Vagina (tissue), 2 donors: ENCODE results near the gene COL25A1. TPM values are rescaled to one million over a fixed set of nuclear protein-coding genes. Genes with fewer than 3 reads are reported as not detected.

Source experiments
- DNase-seq, 2 donors: peaks; one replicate each; pipeline ENCODE4 v3.0.0-alpha.2; 2017; ENCODE audit errors: extremely low spot score in 2 of 2
- H3K27ac ChIP-seq: fragments of 200-600 bp; sonication (generic); one replicate; pipeline ENCODE4 v1.5.1; 2019
- H3K27me3 ChIP-seq: fragments of 200-600 bp; sonication (generic); one replicate; pipeline ENCODE4 v1.5.1; 2019
- H3K36me3 ChIP-seq, 2 donors: fragments of 200-600 bp; sonication (generic); one replicate each; pipeline ENCODE4 v1.5.1; 2017 to 2019
- H3K4me1 ChIP-seq: fragments of 200-600 bp; sonication (generic); one replicate; pipeline ENCODE4 v1.5.1; 2019
- H3K4me3 ChIP-seq, 2 donors: fragments of 200-600 bp; sonication (generic); 1 replicate in 1 of 2; 2 replicates in 1 of 2; pipeline ENCODE4 v1.5.1; 2016 to 2019
- H3K9me3 ChIP-seq: fragments of 200-600 bp; sonication (generic); one replicate; pipeline ENCODE4 v1.5.1; 2019
- CTCF ChIP-seq, 3 experiments: fragments of 450-650 bp in 2 of 3; fragments of 200-600 bp in 1 of 3; sonication (generic) in 1 of 3; IDR thresholded peaks; one replicate each; pipeline ENCODE4 v1.5.1; 2017 to 2019; ENCODE audit warnings: antibody characterized with exemption in 3 of 3, mild to moderate bottlenecking in 2 of 3, moderate library complexity in 2 of 3
- POLR2A ChIP-seq, 2 donors: fragments of 450-650 bp; IDR thresholded peaks; one replicate each; pipeline ENCODE4 v1.6.1; 2017; ENCODE audit warnings: antibody characterized with exemption in 2 of 2, mild to moderate bottlenecking in 2 of 2, moderate library complexity in 2 of 2
- POLR2AphosphoS5 ChIP-seq, 2 donors: sonication (generic); formaldehyde crosslinking; IDR thresholded peaks; one replicate each; pipeline ENCODE4 v1.9.0; 2017; ENCODE audit warnings: antibody characterized with exemption in 2 of 2, mild to moderate bottlenecking in 2 of 2, low read depth in 1 of 2; ENCODE audit not compliant: insufficient read depth in 1 of 2
- intact Hi-C: fragments of 100-400 bp; cut with DNase I; formaldehyde crosslinking; loops from one replicate; pipeline ENCODE4 v1.15.1; 2023
- total RNA-seq: library from RNA; depleted of rRNA; stranded (reverse); fragments of >200 nt; gene quantifications from one replicate; pipeline ENCODE4 v1.2.3, GENCODE V29; 2016

Gene COL25A1
- total RNA-seq, 1 donor from 2014 or later: 0.49 TPM

- Histone ChIP-seq H3K27ac (no peak overlapping the region), H3K27me3 (no peaks in the 10 kb centered on the region), H3K4me3 (no peak overlapping the region), H3K36me3 (no peaks in the 10 kb centered on the region), H3K9me3 (no peaks in the 10 kb centered on the region), H3K4me1 (no peaks in the 10 kb centered on the region)
- intact Hi-C loops: no loop called here
- TF ChIP-seq CTCF (IDR thresholded peaks at IDR 0.05): no peak
- no peak for TF ChIP-seq POLR2A (IDR thresholded peaks at IDR 0.05)
- TF ChIP-seq POLR2AphosphoS5 (IDR thresholded peaks at IDR 0.05; ENCODE audit: insufficient read depth in 1 of 2, low read depth in 1 of 2): no peak
- DNase-seq: no peak
Measured at GRCh38 chr4:108884596-108884995, 417.9 kb downstream of the COL25A1 start.

DNA sequence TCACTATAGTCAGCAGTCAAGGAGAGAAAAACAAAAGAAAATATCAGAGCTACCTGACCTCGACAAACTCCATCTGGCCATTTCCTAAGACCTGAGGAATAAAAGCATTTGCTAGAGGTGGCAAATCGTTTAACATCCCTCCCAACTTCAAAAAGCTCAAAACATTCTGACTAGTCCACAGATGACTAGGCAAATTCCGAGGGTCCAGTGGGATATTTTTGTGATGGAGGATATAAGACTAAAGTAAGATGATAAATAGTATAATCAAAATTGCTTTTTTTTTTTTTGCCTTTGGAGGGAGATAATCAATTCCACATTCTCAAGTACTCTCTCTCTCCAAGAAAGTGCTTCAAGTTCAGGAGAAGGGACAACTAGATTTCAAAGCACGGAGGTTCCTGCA is 420.5 kb downstream of the COL25A1 start:
- no peaks in the 10 kb centered on the region for H3K36me3 ChIP-seq
- H3K27me3 ChIP-seq: no peaks in the 10 kb centered on the region
- no peaks in the 10 kb centered on the region for H3K4me1 ChIP-seq
- H3K9me3 ChIP-seq: no peaks in the 10 kb centered on the region
- DNase-seq: no peak
- TF ChIP-seq POLR2A (IDR thresholded peaks at IDR 0.05) (no peak), POLR2AphosphoS5 (IDR thresholded peaks at IDR 0.05; ENCODE audit: insufficient read depth in 1 of 2, low read depth in 1 of 2) (no peak), CTCF (IDR thresholded peaks at IDR 0.05) (no peak)
- intact Hi-C loops: no loop called here
- H3K27ac ChIP-seq: no peak overlapping the region
- no peak overlapping the region for H3K4me3 ChIP-seq

DNA sequence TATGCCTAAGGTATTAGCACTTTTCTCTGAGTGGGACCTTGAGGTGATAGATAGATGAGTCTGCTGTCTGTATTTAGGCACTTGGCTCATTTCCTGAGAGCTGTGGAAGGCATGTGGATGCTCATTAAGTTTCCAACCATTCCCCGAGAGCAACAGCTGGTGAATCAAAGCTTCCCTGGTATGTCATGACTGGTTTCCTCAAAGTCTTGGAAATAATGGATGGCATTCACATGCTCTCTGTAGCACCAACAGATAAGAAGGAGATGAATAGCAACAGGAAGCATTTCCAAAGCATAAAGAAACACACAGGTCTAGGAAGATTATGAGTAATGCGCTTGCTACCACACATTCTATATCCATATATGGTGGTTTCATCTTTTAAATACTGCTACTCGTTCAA is 421.3 kb downstream of the COL25A1 start:
- Histone ChIP-seq H3K36me3 (no peaks in the 10 kb centered on the region), H3K9me3 (no peaks in the 10 kb centered on the region), H3K4me1 (no peaks in the 10 kb centered on the region), H3K27me3 (no peaks in the 10 kb centered on the region), H3K4me3 (no peak overlapping the region), H3K27ac (no peak overlapping the region)
- TF ChIP-seq CTCF (IDR thresholded peaks at IDR 0.05) (no peak), POLR2AphosphoS5 (IDR thresholded peaks at IDR 0.05; ENCODE audit: insufficient read depth in 1 of 2, low read depth in 1 of 2) (no peak)
- no peak for DNase-seq
- intact Hi-C loops: no loop called here

DNA sequence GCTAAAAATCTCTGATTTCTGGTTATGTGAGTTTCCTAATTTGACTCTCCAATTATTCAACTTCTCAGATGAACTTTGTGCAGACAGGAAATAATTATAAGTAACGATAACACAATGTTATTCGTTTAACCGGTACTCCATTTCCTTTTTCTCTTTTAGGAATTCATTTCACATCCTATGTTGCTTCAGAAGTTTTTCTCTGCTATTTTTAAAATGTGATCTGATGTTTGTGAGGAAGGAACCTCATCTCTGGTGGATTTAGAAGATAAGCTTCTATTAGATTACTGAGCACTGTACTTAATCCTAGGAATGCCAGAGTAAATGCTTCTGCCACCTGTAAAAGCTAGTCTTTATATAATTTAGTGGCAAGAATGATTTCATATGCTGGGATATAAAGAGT is 423.7 kb downstream of the COL25A1 start:
- H3K27me3 ChIP-seq: no peaks in the 10 kb centered on the region
- intact Hi-C loops: no loop called here
- no peak for DNase-seq
- H3K4me1 ChIP-seq: no peaks in the 10 kb centered on the region
- H3K27ac ChIP-seq: no peak overlapping the region
- H3K4me3 ChIP-seq: no peak overlapping the region
- no peaks in the 10 kb centered on the region for H3K9me3 ChIP-seq
- H3K36me3 ChIP-seq: no peaks in the 10 kb centered on the region
- TF ChIP-seq POLR2AphosphoS5 (IDR thresholded peaks at IDR 0.05; ENCODE audit: insufficient read depth in 1 of 2, low read depth in 1 of 2): no peak
- TF ChIP-seq POLR2A (IDR thresholded peaks at IDR 0.05): no peak
- TF ChIP-seq CTCF (IDR thresholded peaks at IDR 0.05): no peak

- no peak overlapping the region for H3K4me3 ChIP-seq
- H3K36me3 ChIP-seq: no peaks in the 10 kb centered on the region
- H3K27me3 ChIP-seq: no peaks in the 10 kb centered on the region
- intact Hi-C loops: no loop called here
- no peaks in the 10 kb centered on the region for H3K9me3 ChIP-seq
- no peak for DNase-seq
- TF ChIP-seq POLR2A (IDR thresholded peaks at IDR 0.05) (no peak), POLR2AphosphoS5 (IDR thresholded peaks at IDR 0.05; ENCODE audit: insufficient read depth in 1 of 2, low read depth in 1 of 2) (no peak), CTCF (IDR thresholded peaks at IDR 0.05) (no peak)
- H3K4me1 ChIP-seq: no peaks in the 10 kb centered on the region
- H3K27ac ChIP-seq: no peak overlapping the region
Measured at GRCh38 chr4:108877821-108878220, 424.6 kb downstream of the COL25A1 start.
